K562 treated with DMSO at 1 percent for 4 hours (cell line): Measurements from ENCODE around the gene PHOSPHO1. TPM values are rescaled to one million over a fixed set of nuclear protein-coding genes. Genes with fewer than 3 reads are reported as not detected.

Source experiments
- total RNA-seq: library from RNA; unstranded; fragments of 300-600 nt; gene quantifications from 2 replicates; pipeline ENCODE4 v1.2.3, GENCODE V29; 2022; ENCODE audit not compliant: insufficient read depth

PHOSPHO1 gene
- not detected in 2 replicates for total RNA-seq

DNA sequence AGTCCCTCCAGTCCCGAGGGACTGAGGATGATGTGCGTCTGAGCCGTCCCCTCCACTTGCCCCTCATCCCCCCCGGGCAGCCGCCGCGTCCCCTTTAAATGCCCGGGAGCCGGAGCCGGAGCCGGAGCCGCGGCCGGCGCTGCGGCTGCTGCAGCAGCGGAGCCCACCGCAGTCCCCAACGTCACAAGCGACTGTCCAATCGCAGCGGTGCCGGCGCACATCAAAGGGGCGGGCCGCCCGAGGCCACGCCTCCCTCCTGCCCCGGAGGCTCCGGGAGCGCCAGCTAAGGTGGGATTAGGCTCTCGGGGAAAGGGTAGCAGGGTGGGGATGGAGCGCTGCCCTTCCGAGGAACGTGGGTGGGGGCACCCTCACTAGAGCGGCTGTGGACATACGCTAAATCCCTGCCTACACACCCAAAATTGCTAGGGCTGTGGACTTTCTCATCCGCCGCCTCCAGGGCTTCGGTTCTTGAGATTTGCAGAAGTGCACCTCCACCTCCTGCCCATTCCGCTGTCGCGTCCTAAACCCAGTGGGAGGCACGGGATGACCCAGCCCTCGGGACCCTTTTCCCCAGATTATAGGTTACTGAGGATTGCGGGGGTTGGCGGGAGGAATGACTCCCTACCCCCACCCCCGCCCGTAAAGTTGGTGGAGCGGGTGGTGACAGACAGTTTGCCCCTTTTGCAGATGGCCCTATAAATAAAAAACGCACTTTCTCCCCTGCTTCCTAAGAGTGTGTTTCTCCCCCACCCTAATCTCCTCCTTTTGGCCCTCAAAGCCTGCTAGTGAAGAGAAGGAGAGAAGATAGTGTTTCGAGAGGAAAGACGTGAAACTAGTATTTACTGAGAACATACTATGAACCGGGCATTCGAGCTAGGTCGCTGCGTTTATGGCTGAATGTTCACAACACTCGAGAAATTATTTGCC lies at the start of gene PHOSPHO1:
PHOSPHO1 (minus strand) TSS at position 152 of the 927 bp plus-strand sequence. CDS start 4,096 bp downstream, outside the sequence.

DNA sequence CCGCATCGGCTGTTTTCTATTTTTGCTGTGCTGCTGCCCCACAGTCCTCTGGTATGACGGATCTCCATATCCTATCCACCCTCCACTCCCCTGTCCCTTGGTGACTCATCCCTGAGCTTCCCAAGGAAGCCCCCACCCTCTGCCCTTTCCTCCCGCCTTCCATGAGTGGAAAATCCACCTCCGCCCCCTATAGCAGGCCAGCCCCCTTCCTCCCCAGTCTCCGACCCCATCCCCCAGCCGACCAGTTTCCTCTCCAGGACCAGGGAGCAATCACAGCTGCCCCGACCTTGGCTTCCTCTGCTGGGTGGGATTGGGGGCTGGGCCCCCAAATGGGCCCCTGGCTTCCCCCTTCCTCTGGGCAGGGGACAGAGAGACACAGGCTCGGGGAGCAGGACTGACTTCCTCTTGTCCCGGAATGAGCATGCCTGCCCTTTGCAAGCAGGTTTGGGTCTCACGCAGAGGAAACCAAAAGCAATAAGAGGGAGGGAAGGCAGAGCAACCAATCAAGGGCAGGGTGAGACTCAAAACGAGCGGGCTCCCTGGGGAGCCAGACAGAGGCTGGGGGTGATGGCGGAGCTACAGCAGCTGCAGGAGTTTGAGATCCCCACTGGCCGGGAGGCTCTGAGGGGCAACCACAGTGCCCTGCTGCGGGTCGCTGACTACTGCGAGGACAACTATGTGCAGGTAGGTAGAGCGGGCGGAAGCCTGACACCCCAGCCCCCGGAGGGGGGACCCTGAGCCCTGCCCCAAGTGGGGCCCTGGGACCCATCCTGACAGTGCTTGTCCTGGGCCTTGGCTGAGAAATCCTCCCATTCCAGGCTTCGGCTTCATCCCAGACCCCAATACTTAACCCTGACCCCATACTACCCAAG lies 20.2 kb downstream of the PHOSPHO1 start, which contains the start of the genes ABI3 and GNGT2:
ABI3 (plus strand) TSS at position 550 of the 872 bp plus-strand sequence; CDS start at position 568, 18 bp downstream.
GNGT2 (minus strand) TSS at position 417 of the 872 bp plus-strand sequence. CDS start 3,152 bp downstream, outside the sequence.

Other genes starting within 250 kb of the PHOSPHO1 start
- gene IGF2BP1, start 233.4 kb downstream of the PHOSPHO1 start, total RNA-seq, result 21.1 and 24.1 TPM in 2 replicates
- not detected in 2 replicates for gene B4GALNT2, start 98.0 kb downstream of the PHOSPHO1 start, total RNA-seq
- not detected in 2 replicates for gene GNGT2, start 20.2 kb downstream of the PHOSPHO1 start, total RNA-seq
- gene ABI3, start 20.1 kb downstream of the PHOSPHO1 start, total RNA-seq, result not detected in 2 replicates
- 5.0 and 5.1 TPM in 2 replicates for gene ZNF652, start 131.5 kb upstream of the PHOSPHO1 start, total RNA-seq
- gene PHB1, start 184.1 kb upstream of the PHOSPHO1 start, total RNA-seq, result 123 and 157 TPM in 2 replicates